Loucy (cell line): ENCODE measurements around the gene PKNOX2.

Experiments
- H2AFZ ChIP-seq: fragments of 200-600 bp; sonication (generic); 2 replicates; pipeline ENCODE4 v1.6.0; 2016; ENCODE audit warnings: antibody characterized with exemption, mild to moderate bottlenecking, low read length, moderate library complexity
- H3F3A ChIP-seq: fragments of 200-600 bp; 2 replicates; pipeline ENCODE4 v1.6.0; 2016; ENCODE audit warnings: antibody characterized with exemption, low read depth, mild to moderate bottlenecking
- H3K27me3 ChIP-seq: fragments of 200-600 bp; sonication (generic); 2 replicates; pipeline ENCODE4 v1.6.1; 2014; ENCODE audit warnings: low read length, mild to moderate bottlenecking; ENCODE audit not compliant: insufficient read depth, poor library complexity, severe bottlenecking
- H3K36me3 ChIP-seq: fragments of 200-600 bp; sonication (generic); 2 replicates; pipeline ENCODE4 v1.6.1; 2016; ENCODE audit warnings: low read length; ENCODE audit not compliant: insufficient read depth
- H3K4me1 ChIP-seq: fragments of 200-600 bp; sonication (generic); 2 replicates; pipeline ENCODE4 v1.5.1; 2014; ENCODE audit warnings: low read length, mild to moderate bottlenecking; ENCODE audit not compliant: insufficient read depth, poor library complexity, severe bottlenecking
- H3K4me2 ChIP-seq: fragments of 200-600 bp; sonication (generic); 2 replicates; pipeline ENCODE4 v1.6.0; 2014; ENCODE audit warnings: antibody characterized with exemption, low read length, low read depth, mild to moderate bottlenecking; ENCODE audit not compliant: poor library complexity, severe bottlenecking
- H3K4me3 ChIP-seq: fragments of 200-600 bp; sonication (generic); 2 replicates; pipeline ENCODE4 v1.5.1; 2014; ENCODE audit warnings: low read length, mild to moderate bottlenecking, mixed read lengths; ENCODE audit not compliant: poor library complexity, severe bottlenecking
- H3K79me2 ChIP-seq: fragments of 200-600 bp; sonication (generic); 2 replicates; pipeline ENCODE4 v1.6.1; 2014; ENCODE audit warnings: low read length; ENCODE audit not compliant: insufficient read depth
- H3K9ac ChIP-seq: fragments of 200-600 bp; sonication (generic); 2 replicates; pipeline ENCODE4 v1.6.0; 2014; ENCODE audit warnings: mild to moderate bottlenecking, low read depth, low read length, moderate library complexity; ENCODE audit not compliant: poor library complexity, severe bottlenecking
- H3K9me2 ChIP-seq: fragments of 200-600 bp; sonication (generic); replicated peaks from 2 replicates; pipeline ENCODE4 v1.6.1; 2016; ENCODE audit warnings: low read depth, low read length, mixed read lengths
- H3K9me3 ChIP-seq: fragments of 200-600 bp; sonication (generic); 2 replicates; pipeline ENCODE4 v1.6.1; 2014; ENCODE audit warnings: mild to moderate bottlenecking, antibody characterized with exemption, low read length, low read depth; ENCODE audit not compliant: insufficient read depth
- H4K20me1 ChIP-seq: fragments of 200-600 bp; sonication (generic); 2 replicates; pipeline ENCODE4 v1.6.0; 2014; ENCODE audit warnings: antibody characterized with exemption, low read length, mild to moderate bottlenecking; ENCODE audit not compliant: insufficient read depth, poor library complexity, severe bottlenecking
- CTCF ChIP-seq: fragments of 200-600 bp; sonication (generic); conservative IDR thresholded peaks from 2 replicates; pipeline ENCODE4 v1.5.1; 2014; ENCODE audit warnings: mild to moderate bottlenecking, antibody characterized with exemption, low read length
- EZH2phosphoT487 ChIP-seq: fragments of 200-600 bp; IDR thresholded peaks from 2 replicates; pipeline ENCODE4 v1.6.1; 2018; ENCODE audit warnings: antibody characterized with exemption, mild to moderate bottlenecking, moderate library complexity, borderline replicate concordance

PKNOX2 gene

GRCh38 chr11:125402435-125402834, 237.9 kb downstream of the PKNOX2 start:
- no peaks in the 10 kb centered on the region for H4K20me1 ChIP-seq
- H3K4me3 ChIP-seq: no peak overlapping the region
- H3K79me2 ChIP-seq: no peaks in the 10 kb centered on the region
- no peaks in the 10 kb centered on the region for H3K36me3 ChIP-seq
- H2AFZ ChIP-seq: no peak overlapping the region
- no peaks in the 10 kb centered on the region for H3K9me2 ChIP-seq
- H3K4me1 ChIP-seq: no peaks in the 10 kb centered on the region
- no peak overlapping the region for H3K9ac ChIP-seq
- H3K9me3 ChIP-seq: no peaks in the 10 kb centered on the region
- no peak overlapping the region for H3K4me2 ChIP-seq
- TF ChIP-seq EZH2phosphoT487 (no peak), CTCF (no peak)
- no peaks in the 10 kb centered on the region for H3F3A ChIP-seq
- H3K27me3 ChIP-seq: no peaks in the 10 kb centered on the region

- Histone ChIP-seq H3K79me2 (no peaks in the 10 kb centered on the region), H3K9me2 (no peaks in the 10 kb centered on the region), H4K20me1 (no peaks in the 10 kb centered on the region), H3K4me3 (no peak overlapping the region), H3K4me1 (no peaks in the 10 kb centered on the region), H3K27me3 (no peaks in the 10 kb centered on the region), H3K9me3 (no peaks in the 10 kb centered on the region), H3K36me3 (no peaks in the 10 kb centered on the region), H2AFZ (no peak overlapping the region), H3F3A (no peaks in the 10 kb centered on the region), H3K9ac (no peak overlapping the region), H3K4me2 (no peak overlapping the region)
- TF ChIP-seq CTCF: no peak
- TF ChIP-seq EZH2phosphoT487: no peak
Observed at GRCh38 chr11:125404157-125404810, 239.7 kb downstream of the PKNOX2 start.

- H3K9me3 ChIP-seq: no peaks in the 10 kb centered on the region
- H4K20me1 ChIP-seq: no peaks in the 10 kb centered on the region
- no peaks in the 10 kb centered on the region for H3K9me2 ChIP-seq
- H3K79me2 ChIP-seq: no peaks in the 10 kb centered on the region
- no peaks in the 10 kb centered on the region for H3K27me3 ChIP-seq
- H2AFZ ChIP-seq: no peak overlapping the region
- TF ChIP-seq CTCF (peak; percentile 79), EZH2phosphoT487 (no peak)
- H3F3A ChIP-seq: no peaks in the 10 kb centered on the region
- no peaks in the 10 kb centered on the region for H3K4me1 ChIP-seq
- H3K4me2 ChIP-seq: no peak overlapping the region
- H3K9ac ChIP-seq: no peak overlapping the region
- no peak overlapping the region for H3K4me3 ChIP-seq
- H3K36me3 ChIP-seq: no peaks in the 10 kb centered on the region
Observed at GRCh38 chr11:125404811-125405790, 240.6 kb downstream of the PKNOX2 start.
